IMR-90 (cell line): Measurements from ENCODE around the gene RBKS. TPM values are rescaled to one million over a fixed set of nuclear protein-coding genes. Genes with fewer than 3 reads are reported as not detected.

ENCODE experiments used
- ATAC-seq: fragments of 200-7000 bp; cut with Tn5 transposase; 2 replicates; pipeline ENCODE4 v1.9.1; 2020; ENCODE audit warnings: low read depth, mild to moderate bottlenecking, moderate library complexity
- BruUV-seq: library from RNA; stranded (reverse); fragments of 400-500 nt; replicated peaks from 2 replicates; lab custom pipeline; 2021; lab: Mats Ljungman, UMichigan
- CTCF ChIA-PET: fragments of 300-600 bp; formaldehyde crosslinking; extraction: SDS; loops from one replicate; lab custom pipeline; 2021; ENCODE audit warnings: antibody characterized with exemption; lab: Yijun Ruan, JAX
- POLR2A ChIA-PET: fragments of 300-600 bp; sonication (Branson Sonifier 250); formaldehyde crosslinking; loops from one replicate; lab custom pipeline; 2022; ENCODE audit warnings: antibody characterized with exemption; ENCODE audit not compliant: unreplicated experiment; lab: Charles Lee
- DNase-seq: peaks from one replicate; pipeline ENCODE4 v3.0.0; 2013
- H2AFZ ChIP-seq: replicated peaks from 2 replicates; pipeline ENCODE3; 2013; ENCODE audit warnings: low read length, mild to moderate bottlenecking; ENCODE audit not compliant: poor library complexity
- H2AK5ac ChIP-seq: 2 replicates; pipeline ENCODE4 v1.6.1; 2013; ENCODE audit warnings: low read depth, low read length, inconsistent platforms
- H2AK9ac ChIP-seq: replicated peaks from 2 replicates; pipeline ENCODE3; 2013; ENCODE audit warnings: mild to moderate bottlenecking, low read depth, low read length, moderate library complexity; ENCODE audit not compliant: poor library complexity
- H2BK120ac ChIP-seq: 2 replicates; pipeline ENCODE4 v1.6.1; 2013; ENCODE audit warnings: low read depth, low read length, inconsistent platforms
- H2BK15ac ChIP-seq: 3 replicates; pipeline ENCODE4 v1.6.1; 2013; ENCODE audit warnings: low read depth, low read length, inconsistent platforms
- H2BK20ac ChIP-seq: 2 replicates; pipeline ENCODE4 v1.6.1; 2013; ENCODE audit warnings: low read depth, mild to moderate bottlenecking, inconsistent platforms, low read length, moderate library complexity
- H2BK5ac ChIP-seq: 2 replicates; pipeline ENCODE4 v1.6.1; 2013; ENCODE audit warnings: mild to moderate bottlenecking, low read depth, low read length, inconsistent platforms; ENCODE audit not compliant: poor library complexity, severe bottlenecking
- H3K14ac ChIP-seq: replicated peaks from 2 replicates; pipeline ENCODE4 v1.6.1; 2013; ENCODE audit warnings: low read depth, low read length, inconsistent platforms
- H3K18ac ChIP-seq: 2 replicates; pipeline ENCODE4 v1.6.1; 2013; ENCODE audit warnings: low read depth, low read length, control low read depth
- H3K23ac ChIP-seq: 2 replicates; pipeline ENCODE4 v1.6.1; 2013; ENCODE audit warnings: low read depth, low read length, inconsistent platforms
- H3K27ac ChIP-seq: 2 replicates; pipeline ENCODE4 v1.5.1; 2013; ENCODE audit warnings: mild to moderate bottlenecking, control low read depth, low read length; ENCODE audit not compliant: insufficient read depth
- H3K27me3 ChIP-seq: 2 replicates; pipeline ENCODE4 v1.6.1; 2013; ENCODE audit warnings: low read length; ENCODE audit not compliant: control insufficient read depth, insufficient read depth
- H3K36me3 ChIP-seq: 2 replicates; pipeline ENCODE4 v1.6.1; 2013; ENCODE audit warnings: low read length, mixed read lengths; ENCODE audit not compliant: control insufficient read depth, insufficient read depth
- H3K4ac ChIP-seq: 2 replicates; pipeline ENCODE4 v1.6.1; 2013; ENCODE audit warnings: low read depth, low read length, inconsistent platforms
- H3K4me1 ChIP-seq: 2 replicates; pipeline ENCODE4 v1.6.1; 2013; ENCODE audit warnings: low read length, mixed read lengths; ENCODE audit not compliant: control insufficient read depth, insufficient read depth
- H3K4me2 ChIP-seq: 2 replicates; pipeline ENCODE4 v1.6.1; 2013; ENCODE audit warnings: low read depth, mild to moderate bottlenecking, control low read depth, low read length, moderate library complexity
- H3K4me3 ChIP-seq: 2 replicates; pipeline ENCODE4 v1.5.1; 2013; ENCODE audit warnings: low read depth, mild to moderate bottlenecking, control low read depth, low read length, moderate library complexity; ENCODE audit not compliant: insufficient read depth
- H3K56ac ChIP-seq: 2 replicates; pipeline ENCODE4 v1.6.1; 2013; ENCODE audit warnings: low read length, inconsistent platforms; ENCODE audit not compliant: insufficient read depth; ENCODE audit errors: extremely low read depth
- H3K79me1 ChIP-seq, 2 experiments: 2 replicates each; pipeline ENCODE4 v1.6.1; 2013; ENCODE audit warnings: low read length in 2 of 2, inconsistent platforms in 1 of 2, low read depth in 1 of 2
- H3K9ac ChIP-seq: 2 replicates; pipeline ENCODE4 v1.6.1; 2013; ENCODE audit warnings: low read depth, low read length, control low read depth
- H3K9me1 ChIP-seq: 2 replicates; pipeline ENCODE4 v1.6.1; 2013; ENCODE audit warnings: low read length, inconsistent platforms; ENCODE audit not compliant: insufficient read depth
- H3K9me3 ChIP-seq: 2 replicates; pipeline ENCODE4 v1.6.1; 2013; ENCODE audit warnings: low read length; ENCODE audit not compliant: control insufficient read depth, insufficient read depth
- H4K20me1 ChIP-seq: 2 replicates; pipeline ENCODE4 v1.6.1; 2013; ENCODE audit warnings: low read length, inconsistent platforms; ENCODE audit not compliant: insufficient read depth
- H4K5ac ChIP-seq: 2 replicates; pipeline ENCODE4 v1.6.1; 2013; ENCODE audit warnings: mild to moderate bottlenecking, low read depth, low read length, control low read depth
- H4K8ac ChIP-seq, 2 experiments: 2 replicates each; pipeline ENCODE4 v1.6.1; 2013; ENCODE audit warnings: low read depth in 2 of 2, low read length in 2 of 2, control low read depth in 1 of 2, inconsistent platforms in 1 of 2
- H4K91ac ChIP-seq: 2 replicates; pipeline ENCODE4 v1.6.1; 2013; ENCODE audit warnings: low read depth, low read length, inconsistent platforms; ENCODE audit not compliant: insufficient read depth
- CEBPB ChIP-seq: IDR thresholded peaks from 2 replicates; pipeline ENCODE4 v1.6.1; 2012; ENCODE audit warnings: low read depth, low read length, improper control_type of control experiment
- CHD1 ChIP-seq: IDR thresholded peaks from 2 replicates; pipeline ENCODE4 v1.6.1; 2012; ENCODE audit warnings: low read depth, low read length, improper control_type of control experiment
- FOS ChIP-seq: fragments of 150-350 bp; IDR thresholded peaks from 2 replicates; pipeline ENCODE4 v1.6.1; 2016; ENCODE audit warnings: low read depth, low read length
- MAZ ChIP-seq: IDR thresholded peaks from 2 replicates; pipeline ENCODE4 v1.6.1; 2012; ENCODE audit warnings: low read depth, mild to moderate bottlenecking, low read length, improper control_type of control experiment, moderate library complexity, borderline replicate concordance
- MXI1 ChIP-seq: IDR thresholded peaks from 2 replicates; pipeline ENCODE4 v1.6.1; 2012; ENCODE audit warnings: low read depth, mild to moderate bottlenecking, low read length, moderate library complexity, borderline replicate concordance
- NFE2L2 ChIP-seq: fragments of 150-350 bp; IDR thresholded peaks from 2 replicates; pipeline ENCODE4 v1.6.1; 2016; ENCODE audit warnings: low read depth, mild to moderate bottlenecking, low read length
- POLR2A ChIP-seq: IDR thresholded peaks from 2 replicates; pipeline ENCODE4 v1.6.1; 2012; ENCODE audit warnings: mild to moderate bottlenecking, low read depth, low read length
- SMC3 ChIP-seq: fragments of 150-350 bp; IDR thresholded peaks from 2 replicates; pipeline ENCODE4 v1.6.1; 2016; ENCODE audit warnings: low read depth, mild to moderate bottlenecking, antibody characterized with exemption, low read length, moderate library complexity
- WGBS, 2 experiments: methylation state at CpG; one replicate each; pipeline versions ENCODE4 v1.1.5 to v1.1.7; 2013; ENCODE audit warnings: missing lambda C conversion rate in 2 of 2; ENCODE audit not compliant: insufficient read length in 1 of 2; ENCODE audit errors: extremely low coverage in 2 of 2; 5-methylcytosine and 5-hydroxymethylcytosine counted together
- dilution Hi-C: fragments of 300-500 bp; cut with HindIII; formaldehyde crosslinking; loops from one replicate; pipeline ENCODE4 v1.14.3; 2018; ENCODE audit warnings: low sequenced_read_pairs; ENCODE audit not compliant: unreplicated experiment
- in situ Hi-C: fragments of 300-500 bp; cut with MboI; formaldehyde crosslinking; loops from 3 replicates; pipeline ENCODE4 v1.14.3; 2019; ENCODE audit warnings: low sequenced_read_pairs, inconsistent platforms, mixed read lengths
- intact Hi-C: fragments of 100-400 bp; cut with micrococcal nuclease; formaldehyde crosslinking; loops from 2 replicates; pipeline ENCODE4 v1.10.0; 2022
- polyA plus RNA-seq, 3 experiments: library from polyadenylated mRNA; depleted of rRNA; stranded (reverse); fragments of >200 nt; gene quantifications; 2 replicates each; pipeline ENCODE4 v1.2.3, GENCODE V29; 2012; ENCODE audit warnings: low replicate concordance in 1 of 3
- total RNA-seq: library from RNA; depleted of rRNA; stranded (reverse); fragments of >200 nt; gene quantifications from 2 replicates; pipeline ENCODE4 v1.2.3, GENCODE V29; 2012

The RBKS gene
- total and polyA plus RNA-seq, 2 of the 4 experiments (the other 2 are of a cell fraction), result 1.1 to 1.4 TPM

DNA sequence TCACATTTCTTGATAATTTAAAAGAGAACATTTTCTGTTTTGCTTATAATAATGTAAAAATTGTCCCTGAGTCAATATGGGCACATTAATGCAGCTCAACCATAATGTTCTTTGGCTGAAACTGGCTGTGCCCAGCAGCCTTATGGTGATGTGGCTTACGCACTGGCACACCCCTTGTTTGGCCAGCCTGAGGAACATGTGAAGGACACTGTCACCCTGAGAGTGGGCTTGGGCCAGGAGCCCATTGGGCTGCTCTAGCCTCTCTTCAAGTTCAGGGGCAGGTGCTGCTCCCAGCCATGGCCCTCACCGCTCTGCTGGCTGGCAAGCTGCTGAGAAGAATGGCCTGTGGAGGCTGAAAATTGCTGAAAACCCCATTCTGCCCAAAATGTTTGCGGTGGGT is 81.2 kb downstream of the RBKS start:
- Histone ChIP-seq H2BK15ac (peak overlapping the region; percentile 78; the same call in 1 of the 3 replicates), H3K79me1 (peaks cover 0 to 8% of the 10 kb centered on the region in 2 experiments; a peak in 1 of 4 replicates), H3K23ac (no peak overlapping the region), H4K5ac (peak overlapping the region; percentile 6; the same call in 1 of the 2 replicates), H2AK9ac (no peak overlapping the region), H4K20me1 (no peaks in the 10 kb centered on the region), H4K91ac (peak overlapping the region; percentile 74; the same call in 1 of the 2 replicates), H2BK120ac (peak overlapping the region; percentile 90), H3K9ac (no peak overlapping the region), H3K9me1 (peaks cover 11% of the 10 kb centered on the region; the same call in 1 of the 2 replicates), H2AFZ (peak overlapping the region; percentile 57), H3K14ac (peak overlapping the region; percentile 73), H2AK5ac (peak overlapping the region; percentile 96), H3K27ac (peak overlapping the region; percentile 15; the same call in 1 of the 2 replicates), H3K4me1 (peaks cover 13% of the 10 kb centered on the region), H3K9me3 (no peaks in the 10 kb centered on the region), H3K4me3 (no peak overlapping the region), H3K18ac (peak overlapping the region; percentile 3; the same call in 1 of the 2 replicates), H3K4me2 (no peak overlapping the region), H3K27me3 (no peaks in the 10 kb centered on the region), H3K4ac (peak overlapping the region; percentile 77; the same call in 1 of the 2 replicates), H4K8ac (peak overlapping the region in 1 of 2 experiments; percentile 55; a peak in 2 of 4 replicates), H2BK5ac (peak overlapping the region; percentile 79), H2BK20ac (peak overlapping the region; percentile 80; the same call in 1 of the 2 replicates), H3K36me3 (no peaks in the 10 kb centered on the region), H3K56ac (no peak overlapping the region)
- in situ Hi-C loops (no loop called here), intact Hi-C loops (no loop called here), dilution Hi-C loops (no loop called here)
- 100% methylated on average over 1 of the region's 3 CpGs; no CpG with 5 or more reads in 1 of the 2 experiments for WGBS, 2 experiments
- ChIA-PET CTCF (no interaction called here), POLR2A (no interaction called here)
- ATAC-seq, result no peak
- DNase-seq, result no peak
- BruUV-seq, result no TSS peak
- no peak for TF ChIP-seq MAZ
- TF ChIP-seq NFE2L2, result no peak
- TF ChIP-seq FOS, result no peak
- TF ChIP-seq MXI1, result no peak
- TF ChIP-seq POLR2A, result no peak
- no peak for TF ChIP-seq CEBPB
- no peak for TF ChIP-seq CHD1
- no peak for TF ChIP-seq SMC3
